ENCODE results near the gene TANGO6.

GRCh38 chr16:68835970-68836369 lies 7.4 kb upstream of the TANGO6 start:
- TF ChIP-seq POLR2AphosphoS5 (IDR thresholded peaks at IDR 0.05; ENCODE audit: low read depth, low read length) = no peak
- no peak for TF ChIP-seq POLR2A (IDR thresholded peaks at IDR 0.05; ENCODE audit: low read depth, low read length)
- no peak for TF ChIP-seq TAF1 (IDR thresholded peaks at IDR 0.05; ENCODE audit: borderline replicate concordance, low read depth, low read length)

All from GM12892 (cell line).